HG03520 (cell line): ENCODE results near the gene SNAI1.

Source experiments
- ATAC-seq: cut with Tn5 transposase; IDR thresholded peaks from one replicate; pipeline ENCODE4 v1.9.1; 2021; ENCODE audit warnings: mild to moderate bottlenecking, moderate library complexity; ENCODE audit not compliant: unreplicated experiment

Gene SNAI1

GRCh38 chr20:50032955-50033666, 50.3 kb downstream of the SNAI1 start:
- no peak for ATAC-seq

GRCh38 chr20:50034567-50035180, 51.9 kb downstream of the SNAI1 start:
- no peak for ATAC-seq

GRCh38 chr20:50036703-50037102, 53.9 kb downstream of the SNAI1 start:
- no peak for ATAC-seq

- no peak for ATAC-seq
Observed at GRCh38 chr20:50037123-50037522, 54.3 kb downstream of the SNAI1 start.

GRCh38 chr20:50037575-50037974, 54.8 kb downstream of the SNAI1 start:
- ATAC-seq: no peak

DNA sequence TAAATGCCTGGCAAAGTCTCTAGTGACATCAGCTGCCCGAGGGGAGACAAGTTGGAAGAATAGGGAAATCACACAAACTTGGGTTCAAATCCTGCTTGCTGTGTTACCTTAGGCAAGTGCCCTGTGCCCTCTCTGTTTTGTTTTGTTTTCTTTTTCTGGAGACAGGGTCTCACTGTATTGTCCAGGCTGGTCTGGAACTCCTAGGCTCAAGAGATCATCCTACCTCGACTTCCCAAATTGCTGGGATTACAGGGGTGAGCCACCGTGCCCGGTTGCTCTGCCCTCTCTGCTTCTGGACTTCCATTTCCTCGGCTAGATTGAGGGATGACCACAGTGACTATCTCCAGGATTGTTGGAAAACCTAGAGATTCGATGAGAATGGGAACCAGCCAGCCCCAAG, 55.4 kb downstream of the SNAI1 start:
- no peak for ATAC-seq
